ENCODE results near the gene PLPPR2.

- no peak for TF ChIP-seq CTCF (IDR thresholded peaks at IDR 0.05)
- no peak for TF ChIP-seq POLR2A (IDR thresholded peaks at IDR 0.05)
These were observed 6.1 kb upstream of the PLPPR2 start for GRCh38 chr19:11349171-11349570.
